IMR-90 (cell line): ENCODE results near the gene LDB2. TPM values are rescaled to one million over a fixed set of nuclear protein-coding genes. Genes with fewer than 3 reads are reported as not detected.
A peak's percentile ranks its signal among the peaks of the same experiment; 100 is the strongest.

ENCODE experiments used
- ATAC-seq: fragments of 200-7000 bp; cut with Tn5 transposase; 2 replicates; pipeline ENCODE4 v1.9.1; 2020; ENCODE audit warnings: low read depth, mild to moderate bottlenecking, moderate library complexity
- BruUV-seq: library from RNA; stranded (reverse); fragments of 400-500 nt; replicated peaks from 2 replicates; lab custom pipeline; 2021; lab: Mats Ljungman, UMichigan
- CTCF ChIA-PET: fragments of 300-600 bp; formaldehyde crosslinking; extraction: SDS; loops from one replicate; lab custom pipeline; 2021; ENCODE audit warnings: antibody characterized with exemption; lab: Yijun Ruan, JAX
- POLR2A ChIA-PET: fragments of 300-600 bp; sonication (Branson Sonifier 250); formaldehyde crosslinking; loops from one replicate; lab custom pipeline; 2022; ENCODE audit warnings: antibody characterized with exemption; ENCODE audit not compliant: unreplicated experiment; lab: Charles Lee
- DNase-seq: peaks from one replicate; pipeline ENCODE4 v3.0.0; 2013
- H2AFZ ChIP-seq: replicated peaks from 2 replicates; pipeline ENCODE3; 2013; ENCODE audit warnings: low read length, mild to moderate bottlenecking; ENCODE audit not compliant: poor library complexity
- H2AK5ac ChIP-seq: 2 replicates; pipeline ENCODE4 v1.6.1; 2013; ENCODE audit warnings: low read depth, low read length, inconsistent platforms
- H2AK9ac ChIP-seq: replicated peaks from 2 replicates; pipeline ENCODE3; 2013; ENCODE audit warnings: mild to moderate bottlenecking, low read depth, low read length, moderate library complexity; ENCODE audit not compliant: poor library complexity
- H2BK120ac ChIP-seq: 2 replicates; pipeline ENCODE4 v1.6.1; 2013; ENCODE audit warnings: low read depth, low read length, inconsistent platforms
- H2BK15ac ChIP-seq: 3 replicates; pipeline ENCODE4 v1.6.1; 2013; ENCODE audit warnings: low read depth, low read length, inconsistent platforms
- H2BK20ac ChIP-seq: 2 replicates; pipeline ENCODE4 v1.6.1; 2013; ENCODE audit warnings: low read depth, mild to moderate bottlenecking, inconsistent platforms, low read length, moderate library complexity
- H2BK5ac ChIP-seq: 2 replicates; pipeline ENCODE4 v1.6.1; 2013; ENCODE audit warnings: mild to moderate bottlenecking, low read depth, low read length, inconsistent platforms; ENCODE audit not compliant: poor library complexity, severe bottlenecking
- H3K14ac ChIP-seq: replicated peaks from 2 replicates; pipeline ENCODE4 v1.6.1; 2013; ENCODE audit warnings: low read depth, low read length, inconsistent platforms
- H3K18ac ChIP-seq: 2 replicates; pipeline ENCODE4 v1.6.1; 2013; ENCODE audit warnings: low read depth, low read length, control low read depth
- H3K23ac ChIP-seq: 2 replicates; pipeline ENCODE4 v1.6.1; 2013; ENCODE audit warnings: low read depth, low read length, inconsistent platforms
- H3K27ac ChIP-seq: 2 replicates; pipeline ENCODE4 v1.5.1; 2013; ENCODE audit warnings: mild to moderate bottlenecking, control low read depth, low read length; ENCODE audit not compliant: insufficient read depth
- H3K27me3 ChIP-seq: 2 replicates; pipeline ENCODE4 v1.6.1; 2013; ENCODE audit warnings: low read length; ENCODE audit not compliant: control insufficient read depth, insufficient read depth
- H3K36me3 ChIP-seq: 2 replicates; pipeline ENCODE4 v1.6.1; 2013; ENCODE audit warnings: low read length, mixed read lengths; ENCODE audit not compliant: control insufficient read depth, insufficient read depth
- H3K4ac ChIP-seq: 2 replicates; pipeline ENCODE4 v1.6.1; 2013; ENCODE audit warnings: low read depth, low read length, inconsistent platforms
- H3K4me1 ChIP-seq: 2 replicates; pipeline ENCODE4 v1.6.1; 2013; ENCODE audit warnings: low read length, mixed read lengths; ENCODE audit not compliant: control insufficient read depth, insufficient read depth
- H3K4me2 ChIP-seq: 2 replicates; pipeline ENCODE4 v1.6.1; 2013; ENCODE audit warnings: low read depth, mild to moderate bottlenecking, control low read depth, low read length, moderate library complexity
- H3K4me3 ChIP-seq: 2 replicates; pipeline ENCODE4 v1.5.1; 2013; ENCODE audit warnings: low read depth, mild to moderate bottlenecking, control low read depth, low read length, moderate library complexity; ENCODE audit not compliant: insufficient read depth
- H3K56ac ChIP-seq: 2 replicates; pipeline ENCODE4 v1.6.1; 2013; ENCODE audit warnings: low read length, inconsistent platforms; ENCODE audit not compliant: insufficient read depth; ENCODE audit errors: extremely low read depth
- H3K79me1 ChIP-seq, 2 experiments: 2 replicates each; pipeline ENCODE4 v1.6.1; 2013; ENCODE audit warnings: low read length in 2 of 2, inconsistent platforms in 1 of 2, low read depth in 1 of 2
- H3K9ac ChIP-seq: 2 replicates; pipeline ENCODE4 v1.6.1; 2013; ENCODE audit warnings: low read depth, low read length, control low read depth
- H3K9me1 ChIP-seq: 2 replicates; pipeline ENCODE4 v1.6.1; 2013; ENCODE audit warnings: low read length, inconsistent platforms; ENCODE audit not compliant: insufficient read depth
- H3K9me3 ChIP-seq: 2 replicates; pipeline ENCODE4 v1.6.1; 2013; ENCODE audit warnings: low read length; ENCODE audit not compliant: control insufficient read depth, insufficient read depth
- H4K20me1 ChIP-seq: 2 replicates; pipeline ENCODE4 v1.6.1; 2013; ENCODE audit warnings: low read length, inconsistent platforms; ENCODE audit not compliant: insufficient read depth
- H4K5ac ChIP-seq: 2 replicates; pipeline ENCODE4 v1.6.1; 2013; ENCODE audit warnings: mild to moderate bottlenecking, low read depth, low read length, control low read depth
- H4K8ac ChIP-seq, 2 experiments: 2 replicates each; pipeline ENCODE4 v1.6.1; 2013; ENCODE audit warnings: low read depth in 2 of 2, low read length in 2 of 2, control low read depth in 1 of 2, inconsistent platforms in 1 of 2
- H4K91ac ChIP-seq: 2 replicates; pipeline ENCODE4 v1.6.1; 2013; ENCODE audit warnings: low read depth, low read length, inconsistent platforms; ENCODE audit not compliant: insufficient read depth
- CHD1 ChIP-seq: IDR thresholded peaks from 2 replicates; pipeline ENCODE4 v1.6.1; 2012; ENCODE audit warnings: low read depth, low read length, improper control_type of control experiment
- ELK1 ChIP-seq: fragments of 150-350 bp; IDR thresholded peaks from 2 replicates; pipeline ENCODE4 v1.6.1; 2016; ENCODE audit warnings: low read depth, mild to moderate bottlenecking, low read length, moderate library complexity, borderline replicate concordance
- FOS ChIP-seq: fragments of 150-350 bp; IDR thresholded peaks from 2 replicates; pipeline ENCODE4 v1.6.1; 2016; ENCODE audit warnings: low read depth, low read length
- MAZ ChIP-seq: IDR thresholded peaks from 2 replicates; pipeline ENCODE4 v1.6.1; 2012; ENCODE audit warnings: low read depth, mild to moderate bottlenecking, low read length, improper control_type of control experiment, moderate library complexity, borderline replicate concordance
- SMC3 ChIP-seq: fragments of 150-350 bp; IDR thresholded peaks from 2 replicates; pipeline ENCODE4 v1.6.1; 2016; ENCODE audit warnings: low read depth, mild to moderate bottlenecking, antibody characterized with exemption, low read length, moderate library complexity
- WGBS, 2 experiments: methylation state at CpG; one replicate each; pipeline versions ENCODE4 v1.1.5 to v1.1.7; 2013; ENCODE audit warnings: missing lambda C conversion rate in 2 of 2; ENCODE audit not compliant: insufficient read length in 1 of 2; ENCODE audit errors: extremely low coverage in 2 of 2; 5-methylcytosine and 5-hydroxymethylcytosine counted together
- dilution Hi-C: fragments of 300-500 bp; cut with HindIII; formaldehyde crosslinking; loops from one replicate; pipeline ENCODE4 v1.14.3; 2018; ENCODE audit warnings: low sequenced_read_pairs; ENCODE audit not compliant: unreplicated experiment
- in situ Hi-C: fragments of 300-500 bp; cut with MboI; formaldehyde crosslinking; loops from 3 replicates; pipeline ENCODE4 v1.14.3; 2019; ENCODE audit warnings: low sequenced_read_pairs, inconsistent platforms, mixed read lengths
- intact Hi-C: fragments of 100-400 bp; cut with micrococcal nuclease; formaldehyde crosslinking; loops from 2 replicates; pipeline ENCODE4 v1.10.0; 2022
- polyA plus RNA-seq, 3 experiments: library from polyadenylated mRNA; depleted of rRNA; stranded (reverse); fragments of >200 nt; gene quantifications; 2 replicates each; pipeline ENCODE4 v1.2.3, GENCODE V29; 2012; ENCODE audit warnings: low replicate concordance in 1 of 3
- total RNA-seq: library from RNA; depleted of rRNA; stranded (reverse); fragments of >200 nt; gene quantifications from 2 replicates; pipeline ENCODE4 v1.2.3, GENCODE V29; 2012

Gene LDB2
- total and polyA plus RNA-seq, 2 of the 4 experiments (the other 2 are of a cell fraction): 67.9 to 116 TPM

- no peaks in the 10 kb centered on the region for H3K36me3 ChIP-seq
- no peak overlapping the region for H2AK9ac ChIP-seq
- H3K9ac ChIP-seq: no peak overlapping the region
- no peaks in the 10 kb centered on the region for H4K20me1 ChIP-seq
- TF ChIP-seq SMC3 (no peak), CHD1 (no peak), FOS (no peak), MAZ (no peak), ELK1 (no peak)
- H2AK5ac ChIP-seq: peak overlapping the region; percentile 22; the same call in 1 of the 2 replicates
- no peaks in the 10 kb centered on the region for H3K9me3 ChIP-seq
- CTCF ChIA-PET: no interaction called here
- H4K8ac ChIP-seq: no peak overlapping the region
- H4K5ac ChIP-seq: no peak overlapping the region
- H3K4me1 ChIP-seq: peaks cover 3% of the 10 kb centered on the region
- WGBS, 2 experiments: 100% methylated on average over 1 of the region's 8 CpGs; no CpG with 5 or more reads in 1 of the 2 experiments
- no peak overlapping the region for H2BK120ac ChIP-seq
- no peak overlapping the region for H2AFZ ChIP-seq
- H3K56ac ChIP-seq: no peak overlapping the region
- dilution Hi-C loops (no loop called here), intact Hi-C loops (loop anchor here (10.0 kb wide), 1 partner anchor 506 kb away; no protein-coding TSS in a partner anchor), in situ Hi-C loops (loop anchor here (25.0 kb wide), 2 partner anchors 503 to 672 kb away; no protein-coding TSS in a partner anchor)
- no peak overlapping the region; the same call in 1 of the 2 replicates for H2BK20ac ChIP-seq
- POLR2A ChIA-PET: no interaction called here
- no peak overlapping the region for H3K4ac ChIP-seq
- 0 out of 3 replicates have a peak overlapping the region, but pooled peaks have one; percentile 36 for H2BK15ac ChIP-seq
- H3K27ac ChIP-seq: no peak overlapping the region
- no TSS peak for BruUV-seq
- H3K9me1 ChIP-seq: peaks cover 7% of the 10 kb centered on the region
- H3K4me3 ChIP-seq: no peak overlapping the region
- H3K79me1 ChIP-seq: peaks cover 0 to 24% of the 10 kb centered on the region in 2 experiments; a peak in 2 of 4 replicates
- no peak for ATAC-seq
- no peak overlapping the region for H2BK5ac ChIP-seq
- H3K27me3 ChIP-seq: no peaks in the 10 kb centered on the region
- H3K4me2 ChIP-seq: no peak overlapping the region
- no peak overlapping the region for H4K91ac ChIP-seq
- no peak overlapping the region for H3K14ac ChIP-seq
- DNase-seq: no peak
- H3K23ac ChIP-seq: no peak overlapping the region
- H3K18ac ChIP-seq: no peak overlapping the region
Measured at GRCh38 chr4:16790508-16790907, 107.9 kb downstream of the LDB2 start.
